Esophagus muscularis mucosa (tissue), 4 donors: ENCODE data around the gene RASD2. TPM values are rescaled to one million over a fixed set of nuclear protein-coding genes. Genes with fewer than 3 reads are reported as not detected.

Source experiments
- DNase-seq: peaks from one replicate; pipeline ENCODE4 v3.0.0-alpha.2; 2017; ENCODE audit errors: extremely low spot score
- H3K27ac ChIP-seq, 4 donors: fragments of 200-600 bp; sonication (generic); replicated peaks in 1 of 4; 1 replicate in 3 of 4; 2 replicates in 1 of 4; pipeline ENCODE4 v1.5.1; 2016 to 2019; ENCODE audit warnings: mild to moderate bottlenecking in 1 of 4
- H3K27me3 ChIP-seq, 4 donors: fragments of 200-600 bp; sonication (generic); one replicate each; pipeline versions ENCODE4 v1.5.1 to v1.6.0; 2016 to 2019
- H3K36me3 ChIP-seq, 4 donors: fragments of 200-600 bp; sonication (generic); one replicate each; pipeline ENCODE4 v1.5.1; 2016 to 2019
- H3K4me1 ChIP-seq, 4 donors: fragments of 200-600 bp; sonication (generic); one replicate each; pipeline ENCODE4 v1.5.1; 2016 to 2019
- H3K4me3 ChIP-seq, 4 donors: fragments of 200-600 bp; sonication (generic); 1 replicate in 2 of 4; 2 replicates in 2 of 4; pipeline ENCODE4 v1.5.1; 2016 to 2019; ENCODE audit warnings: mild to moderate bottlenecking in 4 of 4, moderate library complexity in 1 of 4
- H3K9me3 ChIP-seq, 4 donors: fragments of 200-600 bp; sonication (generic); 1 replicate in 3 of 4; 2 replicates in 1 of 4; pipeline ENCODE4 v1.5.1; 2016 to 2019
- CTCF ChIP-seq, 3 experiments: fragments of 200-600 bp in 2 of 3; fragments of 450-650 bp in 1 of 3; sonication (generic) in 2 of 3; IDR thresholded peaks; one replicate each; pipeline ENCODE4 v1.5.1; 2017 to 2019; ENCODE audit warnings: antibody characterized with exemption in 3 of 3, mild to moderate bottlenecking in 2 of 3, moderate library complexity in 1 of 3
- EP300 ChIP-seq: sonication (generic); formaldehyde crosslinking; IDR thresholded peaks from one replicate; pipeline ENCODE4 v1.6.1; 2017; ENCODE audit warnings: antibody characterized with exemption
- POLR2A ChIP-seq: fragments of 450-650 bp; IDR thresholded peaks from one replicate; pipeline ENCODE4 v1.6.1; 2017; ENCODE audit warnings: antibody characterized with exemption, moderate library complexity, mild to moderate bottlenecking, low read depth
- POLR2AphosphoS5 ChIP-seq, 2 donors: sonication (generic); formaldehyde crosslinking; IDR thresholded peaks; one replicate each; pipeline ENCODE4 v1.6.1; 2017; ENCODE audit warnings: antibody characterized with exemption in 2 of 2
- WGBS: methylation state at CpG from one replicate; pipeline ENCODE4 v1.1.5; 2018; 5-methylcytosine and 5-hydroxymethylcytosine counted together
- intact Hi-C: fragments of 100-400 bp; cut with DNase I; formaldehyde crosslinking; loops from one replicate; pipeline ENCODE4 v1.15.1; 2023
- total RNA-seq, 4 donors: library from RNA; depleted of rRNA; stranded (reverse); fragments of >200 nt; gene quantifications; one replicate each; pipeline versions ENCODE4 v1.1.0 to v1.2.1, GENCODE V29; 2016

Gene RASD2
- total RNA-seq, 4 donors from 2014 or later: 18.4 to 53.6 (median 31.7) TPM

GRCh38 chr22:35558031-35558430 is 17.4 kb downstream of the RASD2 start:
- peaks cover 0 to 16% (median 8%) of the 10 kb centered on the region in 4 donors for H3K4me1 ChIP-seq
- no peak for TF ChIP-seq CTCF (IDR thresholded peaks at IDR 0.05)
- H3K27me3 ChIP-seq: no peaks in the 10 kb centered on the region
- DNase-seq: no peak
- H3K9me3 ChIP-seq: no peaks in the 10 kb centered on the region
- 83% methylated on average over 5 of the region's 5 CpGs for WGBS
- H3K4me3 ChIP-seq: no peak overlapping the region
- H3K36me3 ChIP-seq: peaks cover 0 to 10% (median 3%) of the 10 kb centered on the region in 4 donors
- H3K27ac ChIP-seq: no peak overlapping the region
- intact Hi-C loops: no loop called here

GRCh38 chr22:35558719-35559118 is 18.1 kb downstream of the RASD2 start:
- DNase-seq: no peak
- no peak overlapping the region for H3K4me3 ChIP-seq
- H3K27me3 ChIP-seq: no peaks in the 10 kb centered on the region
- intact Hi-C loops: no loop called here
- 65% methylated on average over 3 of the region's 3 CpGs for WGBS
- TF ChIP-seq CTCF (IDR thresholded peaks at IDR 0.05) (no peak), POLR2AphosphoS5 (IDR thresholded peaks at IDR 0.05) (no peak), POLR2A (no peak), EP300 (no peak)
- H3K4me1 ChIP-seq: peaks cover 0 to 16% (median 11%) of the 10 kb centered on the region in 4 donors
- no peaks in the 10 kb centered on the region for H3K9me3 ChIP-seq
- no peak overlapping the region for H3K27ac ChIP-seq
- peaks cover 0 to 3% (median 0%) of the 10 kb centered on the region in 4 donors for H3K36me3 ChIP-seq

- Histone ChIP-seq H3K4me3 (no peak overlapping the region), H3K27me3 (no peaks in the 10 kb centered on the region), H3K36me3 (no peaks in the 10 kb centered on the region), H3K27ac (no peak overlapping the region), H3K9me3 (no peaks in the 10 kb centered on the region), H3K4me1 (peaks cover 3 to 20% (median 16%) of the 10 kb centered on the region in 4 donors)
- intact Hi-C loops: no loop called here
- WGBS: 71% methylated on average over 2 of the region's 2 CpGs
- no peak for TF ChIP-seq CTCF (IDR thresholded peaks at IDR 0.05)
- TF ChIP-seq EP300: no peak
- no peak for DNase-seq
Measured at GRCh38 chr22:35559354-35560005, 18.8 kb downstream of the RASD2 start.

GRCh38 chr22:35560366-35560765 is 19.7 kb downstream of the RASD2 start:
- intact Hi-C loops: no loop called here
- no peaks in the 10 kb centered on the region for H3K27me3 ChIP-seq
- WGBS: 79% methylated on average over 5 of the region's 5 CpGs

More at GRCh38 chr22:35560366-35560765, 19.7 kb downstream of the RASD2 start:
- H3K4me3 ChIP-seq: no peak overlapping the region
- H3K4me1 ChIP-seq: peaks cover 12 to 29% (median 20%) of the 10 kb centered on the region in 4 donors
- TF ChIP-seq POLR2AphosphoS5 (IDR thresholded peaks at IDR 0.05): no peak
- no peak for TF ChIP-seq EP300
- no peak for TF ChIP-seq POLR2A
- TF ChIP-seq CTCF (IDR thresholded peaks at IDR 0.05): no peak
- no peaks in the 10 kb centered on the region for H3K36me3 ChIP-seq
- H3K9me3 ChIP-seq: no peaks in the 10 kb centered on the region
- no peak for DNase-seq
- H3K27ac ChIP-seq: no peak overlapping the region
